H1 (cell line): ENCODE measurements around the gene C15orf62. TPM values are rescaled to one million over a fixed set of nuclear protein-coding genes. Genes with fewer than 3 reads are reported as not detected.

Experiments
- CTCF ChIA-PET: fragments of 300-600 bp; sonication (Branson Sonifier 250); formaldehyde crosslinking; loops from one replicate; lab custom pipeline; 2021; ENCODE audit not compliant: partially characterized antibody; lab: Charles Lee
- POLR2A ChIA-PET: fragments of 300-600 bp; sonication (Branson Sonifier 250); formaldehyde crosslinking; loops from one replicate; lab custom pipeline; 2021; ENCODE audit warnings: inconsistent platforms; ENCODE audit not compliant: partially characterized antibody; lab: Charles Lee
- DNase-seq, 2 experiments: peaks; one replicate each; pipeline versions ENCODE4 v3.0.0 to v3.0.0-alpha.2; 2010 to 2022; ENCODE audit warnings: low spot score in 2 of 2, low read depth in 1 of 2, mixed read lengths in 1 of 2
- FAIRE-seq: peaks from 2 replicates; lab custom pipeline; 2011; peaks lifted over from hg19 to GRCh38; lab: Jason Lieb, UNC
- H2AFZ ChIP-seq: 2 replicates; pipeline ENCODE4 v1.8.1; 2012; ENCODE audit warnings: low read length, inconsistent platforms
- H2AK5ac ChIP-seq: 2 replicates; pipeline ENCODE4 v1.6.1; 2013; ENCODE audit warnings: low read depth, low read length
- H2BK120ac ChIP-seq: replicated peaks from 2 replicates; pipeline ENCODE3; 2013; ENCODE audit warnings: low read depth, low read length, inconsistent platforms
- H2BK12ac ChIP-seq: 2 replicates; pipeline ENCODE4 v1.6.1; 2013; ENCODE audit warnings: low read depth, low read length
- H2BK15ac ChIP-seq: 2 replicates; pipeline ENCODE4 v1.6.1; 2013; ENCODE audit warnings: low read length
- H2BK20ac ChIP-seq: 2 replicates; pipeline ENCODE4 v1.6.1; 2013; ENCODE audit warnings: low read length
- H2BK5ac ChIP-seq: 2 replicates; pipeline ENCODE4 v1.6.1; 2013; ENCODE audit warnings: low read depth, low read length
- H3K14ac ChIP-seq: 2 replicates; pipeline ENCODE4 v1.6.1; 2013; ENCODE audit warnings: inconsistent platforms; ENCODE audit not compliant: insufficient read length
- H3K18ac ChIP-seq: 2 replicates; pipeline ENCODE4 v1.6.1; 2013; ENCODE audit warnings: low read length; ENCODE audit errors: extremely low read depth
- H3K23ac ChIP-seq: 2 replicates; pipeline ENCODE4 v1.6.1; 2013; ENCODE audit warnings: inconsistent platforms; ENCODE audit not compliant: insufficient read length
- H3K23me2 ChIP-seq: 2 replicates; pipeline ENCODE4 v1.6.1; 2013; ENCODE audit warnings: low read depth, low read length
- H3K27ac ChIP-seq: 2 replicates; pipeline ENCODE4 v1.6.1; 2011; ENCODE audit warnings: low read depth, low read length, inconsistent platforms
- H3K27me3 ChIP-seq, 4 experiments: replicated peaks in 1 of 4; 1 replicate in 1 of 4; 2 replicates in 3 of 4; pipeline versions ENCODE4 v1.6.1 to v1.8.1; 2011 to 2013; ENCODE audit warnings: low read length in 3 of 4, mild to moderate bottlenecking in 3 of 4, inconsistent platforms in 2 of 4, mixed read lengths in 2 of 4, moderate library complexity in 1 of 4; ENCODE audit not compliant: control insufficient read depth in 3 of 4, insufficient read depth in 3 of 4; ENCODE audit errors: extremely low read depth in 1 of 4
- H3K36me3 ChIP-seq, 4 experiments: 2 replicates each; pipeline versions ENCODE4 v1.6.1 to v1.8.1; 2011 to 2013; ENCODE audit warnings: mild to moderate bottlenecking in 4 of 4, low read length in 3 of 4, moderate library complexity in 2 of 4, control low read depth in 1 of 4, inconsistent platforms in 1 of 4; ENCODE audit not compliant: insufficient read depth in 4 of 4, control insufficient read depth in 2 of 4
- H3K4ac ChIP-seq: replicated peaks from 2 replicates; pipeline ENCODE3; 2013; ENCODE audit warnings: low read length, low read depth, mixed read lengths, inconsistent platforms; ENCODE audit not compliant: insufficient read length
- H3K4me1 ChIP-seq, 4 experiments: replicated peaks in 1 of 4; 1 replicate in 1 of 4; 2 replicates in 3 of 4; pipeline versions ENCODE4 v1.6.1 to v1.8.1; 2011 to 2013; ENCODE audit warnings: low read length in 3 of 4, inconsistent platforms in 2 of 4, mixed read lengths in 1 of 4; ENCODE audit not compliant: insufficient read depth in 4 of 4, control insufficient read depth in 3 of 4
- H3K4me2 ChIP-seq, 2 experiments: 2 replicates each; pipeline versions ENCODE4 v1.6.1 to v1.8.1; 2011 to 2013; ENCODE audit warnings: low read depth in 2 of 2, low read length in 2 of 2, control low read depth in 1 of 2, inconsistent platforms in 1 of 2, mild to moderate bottlenecking in 1 of 2; ENCODE audit not compliant: insufficient read depth in 1 of 2
- H3K4me3 ChIP-seq, 4 experiments: fragments of 200-600, 300-600 bp in 1 of 4; sonication (generic), shearing (Covaris generic), sonication (Bioruptor Twin) in 1 of 4; 2 replicates each; pipeline versions ENCODE4 v1.5.1 to v1.8.1; 2011 to 2016; ENCODE audit warnings: low read length in 4 of 4, low read depth in 3 of 4, control low read depth in 2 of 4, inconsistent platforms in 2 of 4, mild to moderate bottlenecking in 2 of 4, mixed read lengths in 1 of 4, moderate library complexity in 1 of 4; ENCODE audit not compliant: insufficient read depth in 2 of 4; ENCODE audit errors: extremely low read depth in 1 of 4
- H3K56ac ChIP-seq: replicated peaks from 2 replicates; pipeline ENCODE3; 2013; ENCODE audit warnings: low read depth, mild to moderate bottlenecking, mixed read lengths, low read length, inconsistent platforms; ENCODE audit not compliant: insufficient read length
- H3K79me1 ChIP-seq: 2 replicates; pipeline ENCODE4 v1.6.1; 2013; ENCODE audit warnings: low read depth, low read length, control low read depth
- H3K79me2 ChIP-seq, 2 experiments: 2 replicates each; pipeline versions ENCODE4 v1.6.1 to v1.8.1; 2012 to 2013; ENCODE audit warnings: low read length in 2 of 2, mild to moderate bottlenecking in 2 of 2, inconsistent platforms in 1 of 2; ENCODE audit not compliant: insufficient read depth in 2 of 2, control insufficient read depth in 1 of 2
- H3K9ac ChIP-seq, 4 experiments: replicated peaks in 1 of 4; 1 replicate in 1 of 4; 2 replicates in 3 of 4; pipeline versions ENCODE4 v1.6.1 to v1.8.1; 2011 to 2013; ENCODE audit warnings: low read depth in 3 of 4, low read length in 3 of 4, control low read depth in 2 of 4, mild to moderate bottlenecking in 2 of 4, moderate library complexity in 2 of 4, inconsistent platforms in 1 of 4; ENCODE audit errors: extremely low read depth in 1 of 4
- H3K9me3 ChIP-seq, 2 experiments: 2 replicates each; pipeline versions ENCODE4 v1.6.1 to v1.8.1; 2012 to 2013; ENCODE audit warnings: mild to moderate bottlenecking in 2 of 2, moderate library complexity in 2 of 2, control low read depth in 1 of 2, inconsistent platforms in 1 of 2, low read depth in 1 of 2, low read length in 1 of 2, mixed read lengths in 1 of 2; ENCODE audit not compliant: insufficient read depth in 2 of 2
- H4K20me1 ChIP-seq, 2 experiments: replicated peaks in 1 of 2; 2 replicates each; pipeline versions ENCODE3 to v1.8.1; 2011 to 2013; ENCODE audit warnings: inconsistent platforms in 2 of 2, low read length in 2 of 2, mild to moderate bottlenecking in 1 of 2; ENCODE audit not compliant: insufficient read depth in 2 of 2, control insufficient read depth in 1 of 2
- H4K5ac ChIP-seq: 2 replicates; pipeline ENCODE4 v1.6.1; 2013; ENCODE audit warnings: low read length, low read depth, mixed read lengths, inconsistent platforms; ENCODE audit not compliant: insufficient read length
- H4K8ac ChIP-seq: 2 replicates; pipeline ENCODE4 v1.8.0; 2013; ENCODE audit warnings: mild to moderate bottlenecking, moderate library complexity, low read length, inconsistent platforms; ENCODE audit not compliant: insufficient read depth; ENCODE audit errors: extremely low read depth
- H4K91ac ChIP-seq: replicated peaks from 2 replicates; pipeline ENCODE3; 2013; ENCODE audit warnings: low read length, mixed read lengths, inconsistent platforms; ENCODE audit not compliant: insufficient read length
- ASH2L ChIP-seq: fragments of 200-600, 300-600 bp; sonication (generic); IDR thresholded peaks from one replicate; pipeline ENCODE4 v1.7.1; 2017; ENCODE audit warnings: low read length
- CBX8 ChIP-seq: fragments of 300-800, 300-1000 bp; sonication (generic); IDR thresholded peaks from 2 replicates; pipeline ENCODE4 v1.7.1; 2016; ENCODE audit warnings: low read depth, low read length, borderline replicate concordance
- CHD1 ChIP-seq: IDR thresholded peaks from 2 replicates; pipeline ENCODE4 v1.6.1; 2012; ENCODE audit warnings: low read depth, low read length, improper control_type of control experiment
- E2F6 ChIP-seq: IDR thresholded peaks from 2 replicates; pipeline ENCODE4 v1.6.1; 2012; ENCODE audit warnings: inconsistent platforms
- EGR1 ChIP-seq: IDR thresholded peaks from 2 replicates; pipeline ENCODE4 v1.6.1; 2011; ENCODE audit warnings: low read depth, low read length, borderline replicate concordance
- MAFK ChIP-seq: IDR thresholded peaks from 2 replicates; pipeline ENCODE4 v1.6.1; 2012; ENCODE audit warnings: low read depth, mild to moderate bottlenecking, improper control_type of control experiment, low read length
- PHF8 ChIP-seq: fragments of 200-600 bp; sonication (generic); conservative IDR thresholded peaks from 2 replicates; pipeline ENCODE4 v1.7.1; 2012; ENCODE audit warnings: low read depth, mild to moderate bottlenecking, inconsistent platforms, low read length, moderate library complexity
- POLR2A ChIP-seq, 2 experiments: IDR thresholded peaks; 1 replicate in 1 of 2; 2 replicates in 1 of 2; pipeline ENCODE4 v1.6.1; 2011; ENCODE audit warnings: low read depth in 2 of 2, low read length in 2 of 2, mild to moderate bottlenecking in 2 of 2; ENCODE audit errors: control extremely low read depth in 1 of 2
- RAD21 ChIP-seq, 2 experiments: IDR thresholded peaks in 1 of 2; conservative IDR thresholded peaks in 1 of 2; 2 replicates each; pipeline ENCODE4 v1.6.1; 2011; ENCODE audit warnings: low read depth in 2 of 2, low read length in 2 of 2, improper control_type of control experiment in 1 of 2, inconsistent platforms in 1 of 2, mild to moderate bottlenecking in 1 of 2, moderate library complexity in 1 of 2
- RBBP5 ChIP-seq: IDR thresholded peaks from 2 replicates; pipeline ENCODE4 v1.7.1; 2012; ENCODE audit warnings: low read depth, mild to moderate bottlenecking, inconsistent platforms, low read length, moderate library complexity, borderline replicate concordance
- RXRA ChIP-seq: IDR thresholded peaks from 2 replicates; pipeline ENCODE4 v1.6.1; 2011; ENCODE audit warnings: low read depth, mild to moderate bottlenecking, low read length, moderate library complexity; ENCODE audit not compliant: insufficient read depth
- SP4 ChIP-seq: IDR thresholded peaks from 2 replicates; pipeline ENCODE4 v1.6.1; 2012; ENCODE audit warnings: low read length, inconsistent platforms
- WGBS, 2 experiments: shearing (Covaris generic) in 1 of 2; methylation state at CpG; one replicate each; pipeline versions ENCODE4 v1.1.6 to v1.1.7; 2013 to 2015; ENCODE audit warnings: low lambda C conversion rate in 2 of 2, mixed read lengths in 2 of 2, inconsistent platforms in 1 of 2, low coverage in 1 of 2, missing lambda C conversion rate in 1 of 2; ENCODE audit not compliant: insufficient replicate concordance in 2 of 2, insufficient coverage in 1 of 2, insufficient read length in 1 of 2; ENCODE audit errors: extremely low coverage in 1 of 2, missing lambda C conversion rate in 1 of 2; 5-methylcytosine and 5-hydroxymethylcytosine counted together
- polyA plus RNA-seq, 7 experiments: library from polyadenylated mRNA; depleted of rRNA in 3 of 7; stranded (reverse) in 5 of 7; unstranded in 2 of 7; fragments of >200 nt in 5 of 7; fragments of 200-250 nt in 2 of 7; gene quantifications; 1 replicate in 5 of 7; 2 replicates in 1 of 7; 4 replicates in 1 of 7; pipeline versions ENCODE4 v1.2.1 to v1.2.3, GENCODE V29; 2011 to 2013; ENCODE audit warnings: missing spikeins in 2 of 7, mixed read lengths in 2 of 7
- total RNA-seq: library from RNA; stranded (reverse); fragmentation: NEBNext Ultra II Directional; extraction: Animal tissue kit (Norgen Biotek cat#: 25700); gene quantifications from 2 replicates; pipeline ENCODE4 v1.2.1, GENCODE V29; 2021

C15orf62 gene
- total and polyA plus RNA-seq, 2 of the 8 experiments (the other 6 are each of a cell fraction or from before 2014, with no cell fraction given) = 0.06 to 0.56 TPM

- Histone ChIP-seq H3K27me3 (no peaks in the 10 kb centered on the region), H2AK5ac (no peak overlapping the region), H3K4ac (no peak overlapping the region), H3K4me1 (peaks cover 19 to 35% (median 20%) of the 10 kb centered on the region in 4 experiments), H4K5ac (no peak overlapping the region), H2BK20ac (no peak overlapping the region), H4K91ac (no peak overlapping the region), H3K79me2 (peaks cover 0 to 19% of the 10 kb centered on the region in 2 experiments; a peak in 3 of 4 replicates), H2BK5ac (no peak overlapping the region), H3K79me1 (peaks cover 4% of the 10 kb centered on the region), H3K36me3 (no peaks in the 10 kb centered on the region; a peak in 1 of 8 replicates), H3K27ac (no peak overlapping the region), H3K4me3 (no peak overlapping the region), H3K23me2 (no peaks in the 10 kb centered on the region; the same call in 1 of the 2 replicates), H2BK12ac (no peak overlapping the region), H2AFZ (no peak overlapping the region), H4K20me1 (peaks cover 2 to 7% of the 10 kb centered on the region in 2 experiments), H2BK120ac (no peak overlapping the region), H2BK15ac (no peak overlapping the region), H3K9me3 (no peaks in the 10 kb centered on the region)
- FAIRE-seq (no peak), DNase-seq (no peak)
- WGBS, 2 experiments = 88% methylated on average over 8 of the region's 8 CpGs; no CpG with 5 or more reads in 1 of the 2 experiments
- CTCF ChIA-PET = interaction anchor here (0.6 to 12.9 kb wide), 8 partner anchors 17 to 104 kb away, joined by 3 to 184 read pairs (median 6); partner anchors contain the start of genes C15orf62, DNAJC17, GCHFR and VPS18
- TF ChIP-seq PHF8 = no peak
- no peak for TF ChIP-seq E2F6
- TF ChIP-seq MAFK = no peak
- no peak for TF ChIP-seq RAD21 (IDR thresholded peaks at IDR 0.05 in 1 of 2, conservative IDR thresholded peaks at IDR 0.05 in 1 of 2; ENCODE audit: low read depth in 2 of 2, low read length in 2 of 2)
- no peak for TF ChIP-seq ASH2L
- TF ChIP-seq RXRA = no peak
- no peak for TF ChIP-seq CBX8
- no peak for TF ChIP-seq SP4
- no peak for TF ChIP-seq RBBP5
- no peak for TF ChIP-seq CHD1
- no peak for TF ChIP-seq EGR1
- TF ChIP-seq POLR2A (IDR thresholded peaks at IDR 0.05; ENCODE audit: control extremely low read depth in 1 of 2, low read depth in 2 of 2, low read length in 2 of 2) = no peak
- TF ChIP-seq, all 59 proteins: peak for 0
- H3K9ac ChIP-seq = no peak overlapping the region
- no peak overlapping the region for H3K18ac ChIP-seq
- H3K23ac ChIP-seq = no peak overlapping the region
- H3K56ac ChIP-seq = no peak overlapping the region
- no peak overlapping the region for H3K14ac ChIP-seq
- POLR2A ChIA-PET = interaction anchor here (0.9 to 2.4 kb wide), 4 partner anchors 11 to 54 kb away, joined by 3 to 7 read pairs (median 4); partner anchors contain the start of genes GCHFR and SPINT1
- H4K8ac ChIP-seq = no peak overlapping the region
- no peak overlapping the region for H3K4me2 ChIP-seq
Observed at GRCh38 chr15:40789999-40790398, 20.2 kb downstream of the C15orf62 start.
